Ishikawa (cell line): Measurements from ENCODE around the gene TNPO3.

ENCODE experiments used
- CREB1 ChIP-seq: IDR thresholded peaks from 2 replicates; pipeline ENCODE4 v1.6.1; 2012; ENCODE audit warnings: low read depth
- EGR1 ChIP-seq: IDR thresholded peaks from 2 replicates; pipeline ENCODE4 v1.6.1; 2012
- EP300 ChIP-seq: IDR thresholded peaks from 2 replicates; pipeline ENCODE4 v1.6.1; 2012; ENCODE audit warnings: borderline replicate concordance
- NFIC ChIP-seq: IDR thresholded peaks from 2 replicates; pipeline ENCODE4 v1.6.1; 2012
- RAD21 ChIP-seq: IDR thresholded peaks from 2 replicates; pipeline ENCODE4 v1.6.1; 2012; ENCODE audit warnings: low read depth
- TAF1 ChIP-seq: IDR thresholded peaks from 2 replicates; pipeline ENCODE4 v1.6.1; 2012; ENCODE audit warnings: low read depth, mild to moderate bottlenecking
- YY1 ChIP-seq: IDR thresholded peaks from 2 replicates; pipeline ENCODE4 v1.6.1; 2012; ENCODE audit warnings: low read depth
- TF ChIP-seq, protein P1 (sequence below): IDR thresholded peaks from 2 replicates; pipeline ENCODE4 v1.6.1; 2012; ENCODE audit warnings: low read depth, mild to moderate bottlenecking
- TF ChIP-seq, protein P2 (sequence below): IDR thresholded peaks from 2 replicates; pipeline ENCODE4 v1.6.1; 2012

- TF ChIP-seq TAF1 (no peak), NFIC (no peak), EGR1 (no peak), CREB1 (no peak), RAD21 (no peak), YY1 (no peak), EP300 (no peak)
- TF ChIP-seq, protein P1, sequence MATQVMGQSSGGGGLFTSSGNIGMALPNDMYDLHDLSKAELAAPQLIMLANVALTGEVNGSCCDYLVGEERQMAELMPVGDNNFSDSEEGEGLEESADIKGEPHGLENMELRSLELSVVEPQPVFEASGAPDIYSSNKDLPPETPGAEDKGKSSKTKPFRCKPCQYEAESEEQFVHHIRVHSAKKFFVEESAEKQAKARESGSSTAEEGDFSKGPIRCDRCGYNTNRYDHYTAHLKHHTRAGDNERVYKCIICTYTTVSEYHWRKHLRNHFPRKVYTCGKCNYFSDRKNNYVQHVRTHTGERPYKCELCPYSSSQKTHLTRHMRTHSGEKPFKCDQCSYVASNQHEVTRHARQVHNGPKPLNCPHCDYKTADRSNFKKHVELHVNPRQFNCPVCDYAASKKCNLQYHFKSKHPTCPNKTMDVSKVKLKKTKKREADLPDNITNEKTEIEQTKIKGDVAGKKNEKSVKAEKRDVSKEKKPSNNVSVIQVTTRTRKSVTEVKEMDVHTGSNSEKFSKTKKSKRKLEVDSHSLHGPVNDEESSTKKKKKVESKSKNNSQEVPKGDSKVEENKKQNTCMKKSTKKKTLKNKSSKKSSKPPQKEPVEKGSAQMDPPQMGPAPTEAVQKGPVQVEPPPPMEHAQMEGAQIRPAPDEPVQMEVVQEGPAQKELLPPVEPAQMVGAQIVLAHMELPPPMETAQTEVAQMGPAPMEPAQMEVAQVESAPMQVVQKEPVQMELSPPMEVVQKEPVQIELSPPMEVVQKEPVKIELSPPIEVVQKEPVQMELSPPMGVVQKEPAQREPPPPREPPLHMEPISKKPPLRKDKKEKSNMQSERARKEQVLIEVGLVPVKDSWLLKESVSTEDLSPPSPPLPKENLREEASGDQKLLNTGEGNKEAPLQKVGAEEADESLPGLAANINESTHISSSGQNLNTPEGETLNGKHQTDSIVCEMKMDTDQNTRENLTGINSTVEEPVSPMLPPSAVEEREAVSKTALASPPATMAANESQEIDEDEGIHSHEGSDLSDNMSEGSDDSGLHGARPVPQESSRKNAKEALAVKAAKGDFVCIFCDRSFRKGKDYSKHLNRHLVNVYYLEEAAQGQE = no peak
- TF ChIP-seq, protein P2, sequence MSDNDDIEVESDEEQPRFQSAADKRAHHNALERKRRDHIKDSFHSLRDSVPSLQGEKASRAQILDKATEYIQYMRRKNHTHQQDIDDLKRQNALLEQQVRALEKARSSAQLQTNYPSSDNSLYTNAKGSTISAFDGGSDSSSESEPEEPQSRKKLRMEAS = no peak
Measured at GRCh38 chr7:129013048-129013724, 41.7 kb downstream of the TNPO3 start.
